OCI-LY1 (cell line): ENCODE results near the gene PPP1R18.

Experiments
- EZH2 ChIP-seq: fragments of 200-600 bp; sonication (generic), shearing (Covaris generic); IDR thresholded peaks from 2 replicates; pipeline ENCODE4 v1.8.0; 2017; ENCODE audit warnings: borderline replicate concordance, mixed run types, mild to moderate bottlenecking, antibody characterized with exemption, low read length, moderate library complexity, mixed read lengths
- TF ChIP-seq, protein P1 (sequence below): fragments of 200-600 bp; sonication (generic), shearing (Covaris generic); IDR thresholded peaks from 2 replicates; pipeline ENCODE4 v1.5.1; 2017; ENCODE audit warnings: mild to moderate bottlenecking, antibody characterized with exemption, low read length, moderate library complexity, mixed read lengths

DNA sequence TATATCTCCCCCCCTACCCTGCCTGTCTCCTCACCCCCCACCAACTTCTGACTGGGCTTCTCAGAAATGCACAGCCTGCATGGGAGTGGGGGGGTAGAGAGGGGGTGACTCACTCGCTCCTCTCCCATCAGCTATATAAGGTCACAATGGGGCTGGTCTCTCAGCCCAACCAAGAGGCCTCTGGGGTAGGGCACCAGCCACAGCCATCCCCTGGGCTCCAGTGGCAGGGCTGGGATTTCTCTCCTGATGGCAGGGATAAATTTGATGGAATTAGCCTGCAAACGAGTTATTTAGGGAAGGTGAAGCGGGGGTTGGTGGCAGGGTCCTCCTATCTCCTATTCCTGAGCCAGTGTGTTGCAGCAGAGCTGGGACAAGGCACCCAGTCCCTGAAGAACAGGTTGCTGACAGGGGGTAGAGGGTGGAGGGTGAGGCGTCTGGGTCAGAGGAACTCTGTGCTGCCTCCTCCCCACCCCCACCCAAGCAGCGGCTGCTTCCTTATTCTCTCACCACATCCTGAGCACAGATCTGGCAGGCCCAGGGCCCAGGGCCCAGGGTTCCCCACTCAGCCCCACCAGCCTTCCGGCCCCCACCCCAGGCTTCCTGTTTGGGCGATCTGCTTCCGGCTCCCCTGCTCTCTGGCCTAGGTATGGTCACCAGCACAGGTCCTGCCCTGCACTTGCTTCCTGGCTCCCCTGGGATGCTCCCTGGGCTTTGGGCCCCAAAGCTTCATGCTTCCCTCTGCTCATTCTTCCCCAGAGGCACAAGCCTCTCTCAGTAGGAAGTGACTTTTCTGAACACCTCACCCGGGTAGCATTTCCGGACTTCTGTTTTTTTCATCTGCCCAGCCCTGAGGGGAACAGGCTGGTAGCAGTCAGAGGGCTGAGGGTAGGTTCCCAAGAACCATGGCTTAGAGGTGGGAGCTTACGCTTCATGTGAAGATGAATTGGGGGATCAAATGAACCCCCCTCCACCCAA is 4.0 kb downstream of the PPP1R18 start:
- TF ChIP-seq, protein P1, sequence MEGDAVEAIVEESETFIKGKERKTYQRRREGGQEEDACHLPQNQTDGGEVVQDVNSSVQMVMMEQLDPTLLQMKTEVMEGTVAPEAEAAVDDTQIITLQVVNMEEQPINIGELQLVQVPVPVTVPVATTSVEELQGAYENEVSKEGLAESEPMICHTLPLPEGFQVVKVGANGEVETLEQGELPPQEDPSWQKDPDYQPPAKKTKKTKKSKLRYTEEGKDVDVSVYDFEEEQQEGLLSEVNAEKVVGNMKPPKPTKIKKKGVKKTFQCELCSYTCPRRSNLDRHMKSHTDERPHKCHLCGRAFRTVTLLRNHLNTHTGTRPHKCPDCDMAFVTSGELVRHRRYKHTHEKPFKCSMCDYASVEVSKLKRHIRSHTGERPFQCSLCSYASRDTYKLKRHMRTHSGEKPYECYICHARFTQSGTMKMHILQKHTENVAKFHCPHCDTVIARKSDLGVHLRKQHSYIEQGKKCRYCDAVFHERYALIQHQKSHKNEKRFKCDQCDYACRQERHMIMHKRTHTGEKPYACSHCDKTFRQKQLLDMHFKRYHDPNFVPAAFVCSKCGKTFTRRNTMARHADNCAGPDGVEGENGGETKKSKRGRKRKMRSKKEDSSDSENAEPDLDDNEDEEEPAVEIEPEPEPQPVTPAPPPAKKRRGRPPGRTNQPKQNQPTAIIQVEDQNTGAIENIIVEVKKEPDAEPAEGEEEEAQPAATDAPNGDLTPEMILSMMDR = no peak
- no peak for TF ChIP-seq EZH2
